G401 (cell line): ENCODE results near the gene RGS19. TPM values are rescaled to one million over a fixed set of nuclear protein-coding genes. Genes with fewer than 3 reads are reported as not detected.

ENCODE experiments used
- DNase-seq: peaks from one replicate; pipeline ENCODE4 v3.0.0-alpha.2; 2015; ENCODE audit warnings: low spot score
- in situ Hi-C: cut with HindIII; loops from 2 replicates; pipeline ENCODE4 v1.10.0; 2016; ENCODE audit warnings: low sequenced_read_pairs, mixed read lengths
- total RNA-seq: library from RNA; depleted of rRNA; stranded (reverse); fragments of >200 nt; shearing (Covaris generic); gene quantifications from 2 replicates; pipeline ENCODE4 v1.2.3, GENCODE V29; 2014; rRNA removed

Gene RGS19
- total RNA-seq, 1 experiment from 2014 or later: 32.9 TPM

GRCh38 chr20:64029293-64030117 lies 49.8 kb downstream of the RGS19 start:
- in situ Hi-C loops: no loop called here
- DNase-seq: no peak

GRCh38 chr20:64027981-64028685 lies 51.2 kb downstream of the RGS19 start:
- in situ Hi-C loops: no loop called here
- no peak for DNase-seq

- in situ Hi-C loops: no loop called here
- no peak for DNase-seq
Observed at GRCh38 chr20:64025826-64026412, 53.4 kb downstream of the RGS19 start.

- in situ Hi-C loops: no loop called here
- DNase-seq: no peak
Observed at GRCh38 chr20:64025101-64025825, 54.1 kb downstream of the RGS19 start.

- in situ Hi-C loops: no loop called here
- no peak for DNase-seq
Observed at GRCh38 chr20:64024141-64024990, 55.0 kb downstream of the RGS19 start.

GRCh38 chr20:64023361-64024140 lies 55.8 kb downstream of the RGS19 start:
- in situ Hi-C loops: no loop called here
- DNase-seq: no peak

Other genes starting within 250 kb of the RGS19 start
- 39.7 and 42.5 TPM in 2 replicates for gene ZBTB46, start 248.3 kb downstream of the RGS19 start, total RNA-seq
- 0.74 TPM in 1 of 2 replicates, not detected in the other for gene ABHD16B, start 218.0 kb downstream of the RGS19 start, total RNA-seq
- gene TPD52L2, start 214.2 kb downstream of the RGS19 start, total RNA-seq: 129 and 141 TPM in 2 replicates
- 38.6 and 43.6 TPM in 2 replicates for gene DNAJC5, start 184.4 kb downstream of the RGS19 start, total RNA-seq
- gene UCKL1, start 123.1 kb downstream of the RGS19 start, total RNA-seq: 19.9 and 20.1 TPM in 2 replicates
- 5.5 and 5.9 TPM in 2 replicates for gene ZNF512B, start 109.6 kb downstream of the RGS19 start, total RNA-seq
- 1.4 TPM in 1 of 2 replicates, not detected in the other for gene SAMD10, start 99.9 kb downstream of the RGS19 start, total RNA-seq
- 91.4 and 111 TPM in 2 replicates for gene PRPF6, start 98.4 kb downstream of the RGS19 start, total RNA-seq
- 0.81 and 1.8 TPM in 2 replicates for gene C20orf204, start 43.3 kb downstream of the RGS19 start, total RNA-seq
- 1.2 TPM in 1 of 2 replicates, not detected in the other for gene SOX18, start 29.9 kb downstream of the RGS19 start, total RNA-seq
- 29.2 and 44.0 TPM in 2 replicates for gene TCEA2, start 16.3 kb downstream of the RGS19 start, total RNA-seq
- gene OPRL1, start 564 bp upstream of the RGS19 start, total RNA-seq: 4.2 and 5.0 TPM in 2 replicates
- not detected in 2 replicates for gene LKAAEAR1, start 4.9 kb upstream of the RGS19 start, total RNA-seq
- not detected in 2 replicates for gene NPBWR2, start 28.0 kb upstream of the RGS19 start, total RNA-seq
- 0.12 and 0.20 TPM in 2 replicates for gene MYT1, start 84.9 kb upstream of the RGS19 start, total RNA-seq
- 64.1 and 68.2 TPM in 2 replicates for gene PCMTD2, start 176.2 kb upstream of the RGS19 start, total RNA-seq